Fibroblast of lung (primary cell): Measurements from ENCODE around the gene SGTA. TPM values are rescaled to one million over a fixed set of nuclear protein-coding genes. Genes with fewer than 3 reads are reported as not detected.

Source experiments
- DNase-seq, 2 donors: peaks; one replicate each; pipeline versions ENCODE4 v3.0.0 to v3.0.0-alpha.2; 2010; ENCODE audit warnings: low read depth in 2 of 2
- H2AFZ ChIP-seq: 2 replicates; pipeline ENCODE4 v1.5.1; 2012; ENCODE audit warnings: low read length, control low read depth, inconsistent platforms
- H3K27ac ChIP-seq: 2 replicates; pipeline ENCODE4 v1.5.1; 2011; ENCODE audit warnings: low read length, control low read depth; ENCODE audit not compliant: insufficient read depth
- H3K27me3 ChIP-seq: 2 replicates; pipeline ENCODE4 v1.5.1; 2011; ENCODE audit warnings: mild to moderate bottlenecking, low read length; ENCODE audit not compliant: control insufficient read depth, insufficient read depth
- H3K36me3 ChIP-seq: 2 replicates; pipeline ENCODE4 v1.5.1; 2011; ENCODE audit warnings: low read length; ENCODE audit not compliant: control insufficient read depth, insufficient read depth
- H3K4me1 ChIP-seq: 2 replicates; pipeline ENCODE4 v1.5.1; 2011; ENCODE audit warnings: low read length; ENCODE audit not compliant: control insufficient read depth, insufficient read depth; ENCODE audit errors: extremely low read depth
- H3K4me2 ChIP-seq: 2 replicates; pipeline ENCODE4 v1.5.1; 2011; ENCODE audit warnings: low read length, control low read depth; ENCODE audit not compliant: insufficient read depth; ENCODE audit errors: extremely low read depth
- H3K4me3 ChIP-seq, 4 experiments: fragments of 200-600 bp in 1 of 4; sonication (generic) in 1 of 4; replicated peaks in 1 of 4; 2 replicates each; pipeline ENCODE4 v1.5.1; 2011 to 2016; ENCODE audit warnings: low read length in 4 of 4, low read depth in 3 of 4, mild to moderate bottlenecking in 3 of 4, control low read depth in 2 of 4, inconsistent platforms in 1 of 4, mixed read lengths in 1 of 4; ENCODE audit not compliant: insufficient read depth in 1 of 4; ENCODE audit errors: control extremely low read depth in 1 of 4
- H3K79me2 ChIP-seq: 2 replicates; pipeline ENCODE4 v1.5.1; 2012; ENCODE audit warnings: mild to moderate bottlenecking, low read length, inconsistent platforms; ENCODE audit not compliant: control insufficient read depth, insufficient read depth
- H3K9ac ChIP-seq: 2 replicates; pipeline ENCODE4 v1.5.1; 2011; ENCODE audit warnings: mild to moderate bottlenecking, low read length, control low read depth; ENCODE audit not compliant: insufficient read depth
- H3K9me3 ChIP-seq: 2 replicates; pipeline ENCODE4 v1.5.1; 2012; ENCODE audit warnings: low read depth, low read length; ENCODE audit not compliant: control insufficient read depth, insufficient read depth
- H4K20me1 ChIP-seq: 2 replicates; pipeline ENCODE4 v1.5.1; 2011; ENCODE audit warnings: low read length; ENCODE audit not compliant: control insufficient read depth, insufficient read depth; ENCODE audit errors: extremely low read depth
- CTCF ChIP-seq, 2 donors: IDR thresholded peaks in 1 of 2; conservative IDR thresholded peaks in 1 of 2; 1 replicate in 1 of 2; 2 replicates in 1 of 2; pipeline ENCODE4 v1.5.1; 2011 to 2012; ENCODE audit warnings: low read length in 2 of 2, control low read depth in 1 of 2, inconsistent platforms in 1 of 2, low read depth in 1 of 2, mild to moderate bottlenecking in 1 of 2
- EZH2 ChIP-seq: IDR thresholded peaks from 2 replicates; pipeline ENCODE4 v1.5.1; 2012; ENCODE audit warnings: low read length, control low read depth, mild to moderate bottlenecking; ENCODE audit errors: missing control alignments
- polyA plus RNA-seq, 2 donors: library from polyadenylated mRNA; depleted of rRNA in 1 of 2; stranded (reverse) in 1 of 2; unstranded in 1 of 2; fragments of >200 nt; gene quantifications; 2 replicates each; pipeline ENCODE4 v1.2.1, GENCODE V29; 2011 to 2012; ENCODE audit warnings: missing spikeins in 1 of 2
- total RNA-seq: library from RNA; depleted of rRNA; stranded (reverse); fragments of >200 nt; gene quantifications from 2 replicates; pipeline ENCODE4 v1.2.1, GENCODE V29; 2014

Gene SGTA
- total and polyA plus RNA-seq, 2 donors (not counting 1 experiment from before 2014, with no cell fraction given): 26.8 to 33.4 TPM

GRCh38 chr19:2780284-2780683 is 2.8 kb downstream of the SGTA start:
- no peak overlapping the region for H2AFZ ChIP-seq
- H3K4me3 ChIP-seq: no peak overlapping the region
- peaks cover 11% of the 10 kb centered on the region for H3K4me1 ChIP-seq
- peaks cover 2% of the 10 kb centered on the region for H3K36me3 ChIP-seq
- no peak overlapping the region for H3K9ac ChIP-seq
- no peak overlapping the region for H3K27ac ChIP-seq
- no peaks in the 10 kb centered on the region for H3K27me3 ChIP-seq
- no peak for TF ChIP-seq EZH2
- no peak for TF ChIP-seq CTCF (conservative IDR thresholded peaks at IDR 0.05 in 1 of 2, IDR thresholded peaks at IDR 0.05 in 1 of 2; ENCODE audit: low read depth in 1 of 2, low read length in 2 of 2)
- DNase-seq: no peak
- no peaks in the 10 kb centered on the region for H4K20me1 ChIP-seq
- no peaks in the 10 kb centered on the region for H3K9me3 ChIP-seq
- H3K4me2 ChIP-seq: no peak overlapping the region
- peaks cover 75% of the 10 kb centered on the region for H3K79me2 ChIP-seq

- H4K20me1 ChIP-seq: no peaks in the 10 kb centered on the region
- DNase-seq: no peak
- H3K27ac ChIP-seq: no peak overlapping the region
- no peaks in the 10 kb centered on the region for H3K27me3 ChIP-seq
- TF ChIP-seq CTCF (conservative IDR thresholded peaks at IDR 0.05 in 1 of 2, IDR thresholded peaks at IDR 0.05 in 1 of 2; ENCODE audit: low read depth in 1 of 2, low read length in 2 of 2): no peak
- no peak for TF ChIP-seq EZH2
- H3K4me2 ChIP-seq: no peak overlapping the region
- peaks cover 2% of the 10 kb centered on the region for H3K36me3 ChIP-seq
- H2AFZ ChIP-seq: no peak overlapping the region
- no peaks in the 10 kb centered on the region for H3K9me3 ChIP-seq
- no peak overlapping the region for H3K9ac ChIP-seq
- H3K4me3 ChIP-seq: no peak overlapping the region
- H3K79me2 ChIP-seq: peaks cover 86% of the 10 kb centered on the region
- peaks cover 11% of the 10 kb centered on the region for H3K4me1 ChIP-seq
Measured at GRCh38 chr19:2779121-2779740, 3.8 kb downstream of the SGTA start.

- Histone ChIP-seq H3K4me3 (no peak overlapping the region), H3K79me2 (peaks cover 90% of the 10 kb centered on the region), H3K9me3 (no peaks in the 10 kb centered on the region), H3K4me1 (peaks cover 9% of the 10 kb centered on the region), H4K20me1 (no peaks in the 10 kb centered on the region), H3K27me3 (no peaks in the 10 kb centered on the region), H3K9ac (no peak overlapping the region), H3K36me3 (peaks cover 6% of the 10 kb centered on the region), H3K27ac (no peak overlapping the region), H2AFZ (no peak overlapping the region), H3K4me2 (no peak overlapping the region)
- no peak for DNase-seq
- TF ChIP-seq EZH2 (no peak), CTCF (conservative IDR thresholded peaks at IDR 0.05 in 1 of 2, IDR thresholded peaks at IDR 0.05 in 1 of 2; ENCODE audit: low read depth in 1 of 2, low read length in 2 of 2) (no peak)
Measured at GRCh38 chr19:2777952-2778683, 5.0 kb downstream of the SGTA start.
